ENCODE results near the gene HNRNPC. TPM values are rescaled to one million over a fixed set of nuclear protein-coding genes. Genes with fewer than 3 reads are reported as not detected.
A peak's percentile ranks its signal among the peaks of the same experiment; 100 is the strongest.

HNRNPC gene
- total and polyA plus RNA-seq, 8 donors = 118 to 269 (median 184) TPM

- FAIRE-seq (no peak), ATAC-seq (peak in 2 of 4 donors; percentile 19 to 38), DNase-seq (no peak)
- H3K4me1 ChIP-seq = peaks cover 31 to 58% (median 57%) of the 10 kb centered on the region in 3 donors
- H3K4me3 ChIP-seq = no peak overlapping the region
- H3K36me3 ChIP-seq = peaks cover 0 to 39% (median 9%) of the 10 kb centered on the region in 3 donors
- peak overlapping the region in 2 of 4 donors; percentile 20 to 48 for H3K27ac ChIP-seq
- 16 to 18% methylated on average over 5 of the region's 5 CpGs for WGBS, 2 donors
- H3K9me3 ChIP-seq = no peaks in the 10 kb centered on the region
- H3K27me3 ChIP-seq = no peaks in the 10 kb centered on the region
- intact Hi-C loops (cut with DNase I) = no loop called here
- TF ChIP-seq CTCF (IDR thresholded peaks at IDR 0.05) = no peak
Measured at GRCh38 chr14:21263284-21264024, 5.8 kb downstream of the HNRNPC start.

GRCh38 chr14:21262410-21262809, 6.8 kb downstream of the HNRNPC start:
- H3K27ac ChIP-seq = no peak overlapping the region
- DNase-seq (no peak), ATAC-seq (no peak), FAIRE-seq (no peak)
- TF ChIP-seq CTCF (IDR thresholded peaks at IDR 0.05) = no peak
- H3K9me3 ChIP-seq = no peaks in the 10 kb centered on the region
- 34 to 51% methylated on average over 3 of the region's 3 CpGs for WGBS, 2 donors
- H3K4me3 ChIP-seq = no peak overlapping the region
- intact Hi-C loops (cut with DNase I) = no loop called here
- H3K36me3 ChIP-seq = peaks cover 0 to 39% (median 9%) of the 10 kb centered on the region in 3 donors
- peaks cover 31 to 67% (median 66%) of the 10 kb centered on the region in 3 donors for H3K4me1 ChIP-seq
- no peaks in the 10 kb centered on the region for H3K27me3 ChIP-seq

- TF ChIP-seq CTCF (IDR thresholded peaks at IDR 0.05) = no peak
- no peaks in the 10 kb centered on the region for H3K9me3 ChIP-seq
- ATAC-seq (no peak), FAIRE-seq (no peak), DNase-seq (no peak)
- peaks cover 32 to 67% (median 66%) of the 10 kb centered on the region in 3 donors for H3K4me1 ChIP-seq
- 38 to 68% methylated on average over 1 of the region's 1 CpG for WGBS, 2 donors
- no peaks in the 10 kb centered on the region for H3K27me3 ChIP-seq
- H3K27ac ChIP-seq = no peak overlapping the region
- H3K4me3 ChIP-seq = no peak overlapping the region
- intact Hi-C loops (cut with DNase I) = no loop called here
- peaks cover 0 to 39% (median 9%) of the 10 kb centered on the region in 3 donors for H3K36me3 ChIP-seq
Measured at GRCh38 chr14:21261824-21262223, 7.4 kb downstream of the HNRNPC start.

GRCh38 chr14:21258889-21259787, 10.1 kb downstream of the HNRNPC start:
- WGBS, 2 donors = 76 to 80% methylated on average over 5 of the region's 5 CpGs
- Histone ChIP-seq H3K36me3 (peaks cover 0 to 32% (median 5%) of the 10 kb centered on the region in 3 donors), H3K27ac (no peak overlapping the region), H3K9me3 (no peaks in the 10 kb centered on the region), H3K27me3 (no peaks in the 10 kb centered on the region), H3K4me3 (no peak overlapping the region), H3K4me1 (peaks cover 29 to 60% (median 56%) of the 10 kb centered on the region in 3 donors)
- no peak for TF ChIP-seq CTCF (IDR thresholded peaks at IDR 0.05)
- FAIRE-seq = no peak
- intact Hi-C loops (cut with DNase I) = no loop called here
- DNase-seq = no peak
- ATAC-seq = no peak

Measured in pancreas (tissue), 10 donors.